Stimulated activated CD8-positive, alpha-beta memory T cell treated with anti-CD3 and anti-CD28 coated beads, Interleukin-15, amount 100 ng/mL, for 48 hours (primary cell): ENCODE measurements around the gene ALKBH5.
"Not testable (repeated sequence)": the region's sequence is repeated elsewhere in the genome, so short reads cannot be mapped to it uniquely, and the experiment has no call there.

Experiments
- DNase-seq, 2 donors: peaks; one replicate each; pipeline ENCODE4 v3.0.0-alpha.2; 2020; ENCODE audit warnings: low read depth in 2 of 2

The ALKBH5 gene

DNA sequence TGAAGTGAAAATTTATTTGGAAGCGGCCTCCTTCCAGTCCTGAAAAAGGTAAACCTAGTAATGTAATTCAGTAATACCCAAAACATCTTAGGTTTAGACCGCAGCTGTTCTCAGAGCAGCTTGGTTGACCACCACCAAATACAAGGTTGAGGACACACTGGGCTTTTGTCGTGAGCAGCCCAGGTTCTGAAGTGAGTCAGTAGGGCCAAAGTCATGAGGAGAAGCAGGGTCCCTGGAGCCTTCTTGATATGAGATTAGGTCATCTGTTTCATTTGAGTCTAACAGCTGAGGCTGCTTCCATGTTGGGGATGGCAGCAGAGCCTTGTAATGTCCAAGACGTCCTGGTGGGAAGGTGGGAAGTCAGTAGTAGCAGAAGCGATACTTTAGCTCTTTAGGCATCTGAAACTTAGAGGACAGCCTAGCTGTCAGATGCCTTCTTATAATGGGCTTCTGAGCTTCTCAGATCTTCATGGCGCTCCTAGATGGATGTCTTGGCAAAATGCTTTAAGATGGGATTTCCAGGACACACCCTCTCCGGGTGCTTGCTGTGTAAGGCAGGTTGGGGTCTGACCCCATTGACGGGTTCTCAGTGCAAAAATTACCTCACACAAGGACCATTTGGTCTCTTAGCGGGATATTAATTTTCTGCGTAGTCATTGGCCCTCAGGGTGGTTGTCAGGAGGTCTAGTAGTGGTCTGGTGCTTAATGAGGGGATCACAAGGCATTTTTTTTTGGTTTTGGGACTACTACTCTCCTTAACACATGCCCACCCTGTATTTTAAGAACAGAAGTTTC is 2.4 kb downstream of the ALKBH5 start:
- no peak for DNase-seq

DNA sequence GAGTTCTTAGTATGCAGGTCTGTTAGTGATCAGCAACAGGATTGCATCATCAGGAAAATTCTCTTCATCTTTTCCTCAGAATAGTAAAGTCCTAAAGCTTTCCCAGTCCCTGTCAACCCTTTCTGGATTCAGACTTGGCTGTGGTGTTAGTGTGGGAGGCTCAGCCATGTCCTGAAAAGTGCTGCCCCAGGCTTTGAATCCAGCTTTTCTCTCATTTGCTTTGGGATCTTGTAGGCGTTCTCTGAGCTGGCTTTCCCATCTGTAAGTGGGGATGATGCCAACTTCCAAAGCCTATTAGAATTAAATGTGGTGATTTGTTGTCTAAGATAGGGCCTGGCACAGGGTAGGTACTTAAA is 3.0 kb downstream of the ALKBH5 start:
- no peak for DNase-seq

DNA sequence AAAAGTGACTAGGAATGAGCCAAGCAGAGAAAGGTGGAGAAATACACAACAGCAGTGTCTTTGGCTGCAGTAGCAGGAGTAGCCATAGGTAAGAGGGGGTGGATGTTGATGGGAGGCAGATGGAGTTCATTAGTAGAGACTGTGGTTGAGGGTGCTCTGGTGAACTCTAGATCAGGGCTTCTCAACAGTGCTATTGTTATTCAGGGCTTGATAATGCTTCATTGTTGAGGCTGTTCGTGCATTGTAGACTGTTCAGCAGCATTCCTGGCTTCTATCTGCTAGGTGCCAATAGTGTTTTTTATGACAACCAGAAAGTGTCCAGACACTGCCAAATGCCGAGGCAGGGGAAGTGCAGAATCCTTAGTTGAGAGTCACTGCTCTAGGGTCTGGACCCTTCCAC is 3.6 kb downstream of the ALKBH5 start:
- DNase-seq: no peak

DNA sequence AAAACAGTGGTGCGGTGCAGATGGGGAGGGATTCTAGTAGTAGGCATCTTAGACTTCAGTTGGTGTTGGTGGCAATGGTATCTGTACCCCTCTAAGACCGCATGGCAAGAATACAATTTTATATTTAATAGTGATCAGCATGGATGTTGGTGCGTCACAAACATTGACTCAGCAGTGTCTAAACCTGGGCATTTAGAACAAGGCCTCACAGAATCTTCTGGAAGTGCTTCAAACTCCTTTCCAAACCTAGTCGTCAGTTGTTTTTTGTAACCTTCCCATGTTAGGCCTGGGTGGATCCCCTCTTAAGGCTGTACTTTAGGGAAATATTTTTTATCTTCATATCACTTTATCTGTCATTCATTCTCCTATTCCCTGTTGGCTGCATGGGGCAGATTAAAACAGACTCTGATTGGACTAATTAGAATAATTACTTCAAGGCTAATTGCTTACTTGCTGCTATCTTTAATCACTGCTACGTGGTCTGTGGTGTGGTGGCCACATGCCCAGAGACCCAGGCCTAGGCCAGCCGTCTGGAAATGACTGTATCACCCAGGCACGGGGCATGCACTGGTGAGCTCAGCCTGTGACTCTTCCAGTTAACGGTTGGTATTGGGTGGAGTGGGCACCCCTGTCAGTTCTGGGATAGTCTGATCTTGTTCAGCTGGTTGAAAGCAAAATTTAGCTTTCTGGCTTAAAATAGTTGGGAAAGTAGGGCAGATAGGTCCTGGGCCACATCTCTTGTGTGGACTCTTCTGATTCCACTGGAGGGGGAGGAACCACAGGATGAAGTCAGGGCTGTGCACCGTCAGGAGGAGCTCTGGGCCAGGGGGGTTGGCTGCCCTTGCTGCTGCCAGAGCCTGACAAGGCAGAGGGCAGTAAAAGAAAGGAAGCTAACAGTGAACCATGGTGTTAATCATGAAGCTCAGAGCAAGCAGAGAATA is 4.5 kb downstream of the ALKBH5 start:
- DNase-seq: peak in 1 of 2 donors; percentile 28

DNA sequence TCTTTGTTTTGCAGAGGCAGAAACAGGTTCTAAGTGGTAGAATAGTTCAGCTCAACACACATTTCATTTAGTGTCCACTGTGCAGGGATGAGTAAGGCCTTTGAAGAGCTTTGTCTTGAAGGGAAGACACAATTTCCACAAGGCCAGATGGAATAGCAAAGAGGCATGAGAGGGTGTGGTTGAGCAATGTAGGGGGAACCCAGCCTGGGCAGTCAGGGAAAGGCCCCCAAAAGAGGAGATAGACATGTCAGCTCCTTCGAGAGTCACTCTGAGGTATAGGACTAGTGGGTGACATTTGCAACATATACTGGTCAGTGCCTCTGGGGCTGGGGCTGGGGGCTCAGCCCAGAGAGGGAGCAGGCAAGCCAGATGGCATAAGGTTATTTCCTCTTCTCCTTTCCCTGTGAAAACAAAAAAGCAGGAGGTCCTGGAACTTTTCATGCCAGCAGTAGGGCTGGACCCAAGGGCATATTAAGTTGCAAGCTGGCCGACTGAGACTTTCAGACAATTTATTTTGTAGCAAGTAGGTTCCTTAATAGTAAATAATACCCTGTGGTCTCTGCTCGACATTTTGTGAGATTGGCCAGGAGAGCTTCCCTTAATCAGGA is 7.1 kb downstream of the ALKBH5 start:
- DNase-seq: no peak

DNA sequence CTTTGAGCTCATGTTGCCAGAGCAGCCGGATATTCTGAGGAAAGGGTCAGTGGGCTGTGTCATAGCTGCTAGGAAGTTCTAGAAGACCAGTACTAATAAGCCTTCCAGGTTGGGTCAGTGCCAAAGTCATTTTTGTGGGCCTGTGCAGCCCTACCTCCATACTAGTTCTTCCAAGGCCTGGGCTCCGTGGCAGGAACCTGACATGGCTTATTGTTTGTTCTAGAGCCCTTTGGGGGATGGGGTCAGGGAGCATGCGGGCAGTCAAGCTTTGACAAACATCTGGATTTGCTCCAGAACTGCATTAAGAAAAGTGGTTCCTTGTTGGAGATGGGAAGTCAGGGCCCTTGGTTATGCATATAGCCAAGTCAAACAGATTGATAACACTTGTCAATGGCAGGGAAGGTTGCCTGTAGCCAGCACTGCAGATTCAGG is 7.6 kb downstream of the ALKBH5 start:
- DNase-seq: no peak

DNA sequence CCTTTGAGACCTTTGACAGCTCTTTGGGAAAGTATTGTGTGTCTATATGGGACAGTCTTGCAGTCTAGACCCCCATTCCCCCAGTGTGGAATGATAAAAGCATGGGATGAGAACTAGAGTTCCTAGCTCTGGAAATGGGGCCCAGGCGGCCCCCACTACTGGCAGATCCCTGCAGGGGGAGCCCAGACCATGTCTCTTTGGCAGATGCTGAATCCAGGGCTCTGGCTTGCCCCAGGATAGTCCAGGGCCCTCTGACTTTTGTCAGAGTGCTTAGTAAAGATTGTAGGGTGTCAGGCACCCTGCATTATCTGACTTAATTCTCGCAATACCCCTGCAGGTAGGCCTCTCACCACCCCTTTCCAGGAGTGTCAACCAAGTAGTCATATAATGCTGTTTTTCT is 8.3 kb downstream of the ALKBH5 start:
- DNase-seq: no peak

DNA sequence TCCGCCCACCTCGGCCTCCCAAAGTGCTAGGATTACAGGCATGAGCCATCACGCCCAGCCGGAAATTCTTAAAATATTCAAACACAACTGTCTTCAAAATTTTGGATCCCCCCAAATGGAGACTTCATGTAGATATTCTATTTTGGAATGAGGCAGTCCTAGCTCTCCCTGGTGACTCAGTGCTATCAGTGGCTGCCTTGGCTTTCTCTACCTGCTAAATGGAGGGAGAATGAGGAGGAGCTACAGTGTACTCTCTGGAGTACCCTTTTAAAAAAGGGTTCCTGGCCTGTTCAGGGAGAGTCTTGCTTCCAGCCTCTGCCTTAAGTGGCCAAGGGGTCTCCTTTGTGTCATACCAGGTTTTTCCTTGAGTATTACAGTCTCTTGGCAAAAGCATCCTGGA is 10.8 kb downstream of the ALKBH5 start:
- DNase-seq: no peak

DNA sequence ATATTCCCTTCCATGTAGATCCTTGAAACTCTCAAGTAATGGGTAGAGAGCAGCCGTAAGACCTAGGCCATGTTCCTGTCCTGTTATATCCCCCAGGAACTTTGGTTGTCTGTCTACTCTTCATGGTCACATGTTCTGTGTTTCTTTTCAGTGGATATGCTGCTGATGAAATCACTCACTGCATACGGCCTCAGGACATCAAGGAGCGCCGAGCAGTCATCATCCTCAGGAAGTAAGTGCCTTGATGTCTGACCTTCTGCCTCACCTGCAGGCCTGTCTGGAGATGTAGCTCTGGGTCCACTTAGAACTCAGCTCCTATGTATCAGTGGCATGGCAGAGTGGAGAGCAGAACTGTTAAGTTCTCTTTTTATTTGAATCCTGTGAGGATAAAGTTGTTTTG is 11.2 kb downstream of the ALKBH5 start:
- no peak for DNase-seq

DNA sequence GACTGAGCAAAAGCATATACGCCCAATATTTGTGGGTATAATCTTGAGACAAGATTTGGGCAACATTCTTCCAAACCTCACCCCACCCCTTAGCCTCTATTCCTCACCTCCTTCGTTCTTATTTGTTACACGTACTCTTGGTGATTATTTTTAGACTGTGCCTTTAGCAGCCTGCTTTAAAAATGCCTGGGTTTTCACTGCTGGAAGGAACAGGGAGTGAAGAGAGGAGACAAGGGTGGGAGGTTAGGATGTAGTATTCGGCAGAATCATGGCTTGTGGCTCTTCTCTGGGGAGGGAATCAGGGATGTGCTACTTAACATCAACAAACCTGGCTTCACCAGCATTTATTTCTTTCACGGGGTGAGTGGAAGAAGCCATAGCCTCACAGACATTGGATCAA is 11.6 kb downstream of the ALKBH5 start:
- DNase-seq: no peak

DNA sequence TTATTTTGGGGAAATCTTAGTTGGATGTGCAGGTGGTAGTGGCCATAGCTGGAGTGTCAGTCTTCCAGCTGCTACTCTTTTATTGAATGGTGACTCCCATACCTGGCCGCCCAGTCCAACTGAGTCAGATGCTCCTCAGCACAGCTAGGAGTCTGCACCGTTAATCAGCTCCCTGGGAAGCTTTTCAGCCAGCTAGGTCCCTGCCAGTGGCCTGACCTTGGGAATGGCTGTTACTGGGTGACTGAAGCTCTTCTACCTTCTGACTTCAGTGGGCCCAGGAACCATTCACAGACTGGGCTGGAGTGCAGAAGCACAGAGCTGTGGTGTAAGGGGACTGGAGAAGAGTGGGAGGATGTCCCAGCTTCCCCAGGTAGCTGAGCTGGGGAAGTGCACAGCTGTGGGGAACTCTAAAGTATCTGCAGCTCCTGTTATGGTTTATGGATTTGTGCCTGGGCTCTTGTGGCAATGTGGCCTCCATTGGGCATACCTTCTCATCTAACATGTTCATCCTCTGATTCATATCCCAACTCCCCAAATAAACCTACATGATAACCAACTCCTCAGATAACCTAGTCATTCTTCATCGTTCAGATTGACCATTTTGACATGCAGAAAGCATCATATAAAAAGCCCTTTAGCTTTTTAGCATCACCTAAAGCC is 14.0 kb downstream of the ALKBH5 start:
- no peak for DNase-seq

DNA sequence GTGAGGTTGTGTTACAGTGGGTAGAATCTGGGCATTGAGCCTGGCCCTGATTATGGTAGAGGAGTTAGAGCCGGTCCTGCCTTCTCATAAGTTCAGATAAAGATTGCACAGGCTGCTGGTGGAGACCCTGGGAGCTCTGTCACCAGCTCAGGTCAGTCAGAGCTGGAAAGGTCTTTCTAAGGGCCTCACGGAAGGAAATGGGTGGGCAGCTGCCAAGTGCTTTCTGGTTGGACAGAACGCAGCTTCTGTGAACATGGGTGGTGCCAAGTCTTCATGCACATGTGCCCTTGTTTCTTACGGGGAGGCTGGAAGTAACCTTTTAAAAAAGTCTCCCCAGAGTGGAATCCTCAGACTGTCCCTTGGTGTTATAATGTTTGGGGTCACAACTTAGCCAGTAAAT is 14.9 kb downstream of the ALKBH5 start:
- DNase-seq: no peak

DNA sequence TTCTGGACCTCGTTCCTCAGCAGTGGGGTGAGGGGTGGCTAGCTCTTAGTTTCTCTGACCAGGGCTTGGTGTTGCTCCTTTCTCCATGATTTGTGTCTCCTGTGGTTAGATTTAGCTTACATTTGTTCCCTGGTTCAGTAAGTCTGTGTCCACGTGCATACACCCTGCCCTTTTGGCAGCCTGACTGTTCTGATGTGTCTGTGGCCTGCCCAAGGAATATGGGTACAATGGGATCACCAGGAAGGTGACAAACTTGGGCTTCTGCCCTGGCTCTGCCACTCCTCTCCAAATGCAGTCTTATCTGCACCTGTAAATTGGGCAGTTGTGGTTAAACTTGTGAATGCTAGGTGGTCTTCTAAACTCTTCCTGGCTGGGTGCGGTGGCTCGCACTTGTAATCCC is 17.5 kb downstream of the ALKBH5 start:
- DNase-seq: no peak

DNA sequence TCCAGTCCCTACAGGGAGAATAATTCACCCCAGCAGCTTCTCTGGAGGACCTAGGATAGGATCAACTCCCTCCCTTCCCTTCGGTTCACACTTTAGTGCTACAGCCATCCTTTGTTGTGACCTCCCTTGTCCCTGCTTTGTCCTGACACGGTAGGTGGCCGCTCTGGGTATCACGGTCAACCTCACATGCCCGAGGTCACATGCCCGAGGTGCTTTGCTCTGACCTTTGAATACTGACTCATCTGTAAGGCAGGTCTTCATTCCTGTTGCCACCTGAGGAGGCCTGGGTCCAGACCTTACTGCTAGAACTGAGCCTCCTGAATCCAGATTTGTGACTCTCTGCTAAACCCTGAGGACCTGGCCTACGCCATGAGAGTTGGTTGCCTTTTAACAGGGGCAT is 19.7 kb downstream of the ALKBH5 start:
- DNase-seq: no peak

DNA sequence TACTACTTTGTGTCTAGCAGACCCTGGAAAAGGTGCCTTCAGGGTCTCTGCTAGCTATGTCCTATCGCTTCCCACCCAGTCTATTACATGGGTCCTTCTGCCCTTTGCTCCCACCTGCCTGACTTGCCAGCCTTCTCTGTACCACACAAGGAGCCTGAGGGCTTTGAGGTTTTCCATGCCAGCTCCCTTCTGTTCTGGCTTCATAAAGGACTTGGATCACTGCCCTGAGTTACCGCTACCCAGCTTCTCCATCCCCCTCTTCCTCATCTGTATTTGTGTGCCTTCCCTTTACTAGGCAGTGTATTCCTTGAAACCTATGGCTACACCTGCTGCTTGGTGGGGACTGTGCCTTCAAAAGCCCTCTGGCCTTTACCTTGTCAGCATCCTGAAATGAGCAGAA is 22.2 kb downstream of the ALKBH5 start:
- no peak for DNase-seq

DNA sequence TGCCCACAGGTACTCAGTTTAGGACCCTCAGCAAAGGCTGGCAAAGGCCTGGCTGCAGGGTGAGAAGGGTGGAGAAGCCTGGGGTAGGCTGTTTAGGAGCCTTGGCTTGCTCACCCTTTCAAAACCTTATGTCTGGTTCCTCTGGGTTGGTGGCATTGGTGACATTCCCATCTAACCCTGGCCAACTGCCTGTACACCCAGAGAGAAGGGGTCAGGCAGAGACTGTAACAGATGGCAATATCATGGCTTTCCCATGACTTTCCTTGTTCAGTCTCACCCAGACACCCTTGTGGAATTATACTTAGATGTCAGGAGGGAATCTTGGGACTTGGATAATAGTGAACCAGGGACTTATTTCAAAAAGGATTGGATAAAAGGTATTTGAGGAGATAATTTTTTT is 23.3 kb downstream of the ALKBH5 start:
- DNase-seq: no peak

DNA sequence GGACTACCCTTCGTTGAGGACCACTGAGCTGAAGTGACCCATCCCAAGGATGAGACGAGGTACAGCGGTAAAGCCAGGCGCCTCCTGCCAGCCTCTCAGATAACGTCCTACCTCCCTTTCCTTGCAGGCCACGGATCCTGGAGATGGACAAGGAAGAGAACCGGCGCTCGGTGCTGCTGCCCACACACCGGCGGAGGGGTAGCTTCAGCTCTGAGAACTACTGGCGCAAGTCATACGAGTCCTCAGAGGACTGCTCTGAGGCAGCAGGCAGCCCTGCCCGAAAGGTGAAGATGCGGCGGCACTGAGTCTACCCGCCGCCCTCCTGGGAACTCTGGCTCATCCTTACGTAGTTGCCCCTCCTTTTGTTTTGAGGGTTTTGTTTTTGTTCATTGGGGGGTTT is 24.5 kb downstream of the ALKBH5 start:
- no peak for DNase-seq

DNA sequence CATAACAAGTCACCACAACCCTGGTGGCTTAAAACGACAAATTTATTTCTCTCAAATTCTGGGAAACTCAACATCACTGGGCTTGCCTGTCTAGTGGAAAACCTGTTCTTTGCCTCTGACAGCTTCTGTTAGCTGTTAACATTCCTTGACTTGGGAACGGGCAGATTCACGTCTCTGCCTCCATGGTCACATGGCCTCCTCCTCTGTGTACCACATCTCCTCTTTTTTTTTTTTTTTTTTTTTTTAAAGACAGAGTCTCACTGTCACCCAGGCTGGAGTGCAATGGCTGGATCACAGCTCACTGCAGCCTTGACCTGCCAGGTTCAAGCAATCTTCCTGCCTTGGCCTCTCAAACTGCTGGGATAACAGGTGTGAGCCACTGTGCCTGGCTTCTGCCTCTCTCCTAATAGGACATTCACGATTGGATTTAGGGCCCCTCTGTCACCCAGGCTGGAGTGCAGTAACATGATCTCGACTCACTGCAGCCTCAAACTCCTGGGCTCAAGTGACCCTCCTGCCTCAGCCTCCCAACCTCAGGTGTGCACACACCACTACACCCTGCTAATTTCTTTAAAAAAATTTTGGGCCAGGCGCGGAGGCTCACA is 30.1 kb downstream of the ALKBH5 start:
- no peak for DNase-seq

DNA sequence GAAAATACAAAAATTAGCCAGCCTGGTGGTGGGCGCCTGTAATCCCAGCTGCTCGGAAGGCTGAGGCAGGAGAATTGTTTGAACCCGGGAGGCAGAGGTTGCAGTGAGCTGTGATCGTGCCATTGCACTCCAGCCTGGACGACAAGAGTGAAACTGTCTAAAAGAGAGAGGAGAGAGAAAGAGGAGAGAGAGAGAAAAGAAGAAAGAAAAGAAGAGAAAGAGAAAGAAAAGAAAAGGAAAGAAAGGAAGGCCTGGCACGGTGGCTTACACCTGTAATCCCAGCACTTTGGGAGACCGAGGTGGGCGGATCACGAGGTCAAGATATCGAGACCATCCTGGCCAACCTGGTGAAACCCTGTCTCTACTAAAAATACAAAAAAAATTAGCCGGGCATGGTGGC is 33.3 kb downstream of the ALKBH5 start:
- DNase-seq: not testable (repeated sequence)

DNA sequence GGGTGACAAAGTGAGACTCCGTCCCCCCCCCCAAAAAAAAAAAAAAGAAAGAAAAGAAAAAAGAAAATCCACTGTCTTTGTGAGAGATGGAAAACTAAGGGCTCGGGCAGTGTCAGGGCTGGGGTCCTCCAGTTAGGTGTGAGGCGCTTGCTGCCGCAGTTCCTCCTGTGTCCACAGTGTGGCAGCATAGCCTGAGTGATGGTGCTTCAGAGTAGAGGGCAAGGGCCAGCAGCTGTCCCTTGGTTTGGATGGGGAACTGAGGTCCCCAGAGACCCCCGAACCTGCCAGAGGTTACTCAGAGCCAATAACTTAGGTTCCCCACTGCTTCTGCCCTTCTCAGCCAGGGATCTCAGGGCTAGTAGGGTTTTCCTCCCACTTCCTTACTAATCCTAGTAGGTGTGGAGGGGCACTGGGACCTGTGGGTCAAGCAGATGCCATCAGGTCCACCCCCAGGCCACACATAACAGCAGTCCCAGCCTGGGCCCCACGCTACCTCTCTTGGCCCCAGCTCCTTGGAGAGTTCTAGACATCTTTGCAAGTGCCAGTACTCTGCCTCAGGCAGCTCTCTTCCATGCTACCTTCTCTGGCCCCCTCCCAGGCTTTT is 33.9 kb downstream of the ALKBH5 start:
- peak; percentile 47 to 54 for DNase-seq

DNA sequence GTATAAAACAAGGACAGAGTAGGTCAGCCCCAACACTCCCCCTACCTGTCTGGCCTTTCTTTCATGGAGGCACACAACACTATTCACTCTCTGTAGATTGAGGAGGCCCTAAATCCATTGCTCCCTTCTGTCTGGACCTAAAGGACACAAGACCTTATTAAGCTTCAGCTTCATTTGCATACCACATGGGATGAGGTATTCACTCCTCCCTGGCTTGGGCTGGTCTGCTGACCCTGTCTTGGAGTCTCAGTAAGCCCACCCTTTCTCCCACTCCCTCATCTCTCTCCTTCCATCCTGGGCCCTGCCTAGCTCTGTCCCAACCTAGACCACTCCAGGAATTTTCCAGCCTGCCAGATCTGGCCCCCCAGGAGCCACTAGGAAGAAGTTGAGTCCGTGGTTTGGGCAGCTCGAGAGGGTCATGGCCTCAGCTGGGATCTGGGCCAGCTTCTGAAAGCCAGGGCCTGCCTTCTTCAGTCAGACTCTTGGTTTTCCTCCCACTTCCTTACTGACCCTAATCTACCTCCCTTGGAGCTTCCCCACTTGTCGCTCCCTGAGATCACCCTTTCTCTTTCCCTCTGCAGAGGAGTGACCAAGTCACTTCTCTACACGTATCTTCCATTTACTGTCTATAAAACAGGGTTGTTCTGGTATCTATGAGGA is 35.3 kb downstream of the ALKBH5 start:
- DNase-seq: no peak
